ENCODE measurements around the gene SPAG16.

SPAG16 gene

DNA sequence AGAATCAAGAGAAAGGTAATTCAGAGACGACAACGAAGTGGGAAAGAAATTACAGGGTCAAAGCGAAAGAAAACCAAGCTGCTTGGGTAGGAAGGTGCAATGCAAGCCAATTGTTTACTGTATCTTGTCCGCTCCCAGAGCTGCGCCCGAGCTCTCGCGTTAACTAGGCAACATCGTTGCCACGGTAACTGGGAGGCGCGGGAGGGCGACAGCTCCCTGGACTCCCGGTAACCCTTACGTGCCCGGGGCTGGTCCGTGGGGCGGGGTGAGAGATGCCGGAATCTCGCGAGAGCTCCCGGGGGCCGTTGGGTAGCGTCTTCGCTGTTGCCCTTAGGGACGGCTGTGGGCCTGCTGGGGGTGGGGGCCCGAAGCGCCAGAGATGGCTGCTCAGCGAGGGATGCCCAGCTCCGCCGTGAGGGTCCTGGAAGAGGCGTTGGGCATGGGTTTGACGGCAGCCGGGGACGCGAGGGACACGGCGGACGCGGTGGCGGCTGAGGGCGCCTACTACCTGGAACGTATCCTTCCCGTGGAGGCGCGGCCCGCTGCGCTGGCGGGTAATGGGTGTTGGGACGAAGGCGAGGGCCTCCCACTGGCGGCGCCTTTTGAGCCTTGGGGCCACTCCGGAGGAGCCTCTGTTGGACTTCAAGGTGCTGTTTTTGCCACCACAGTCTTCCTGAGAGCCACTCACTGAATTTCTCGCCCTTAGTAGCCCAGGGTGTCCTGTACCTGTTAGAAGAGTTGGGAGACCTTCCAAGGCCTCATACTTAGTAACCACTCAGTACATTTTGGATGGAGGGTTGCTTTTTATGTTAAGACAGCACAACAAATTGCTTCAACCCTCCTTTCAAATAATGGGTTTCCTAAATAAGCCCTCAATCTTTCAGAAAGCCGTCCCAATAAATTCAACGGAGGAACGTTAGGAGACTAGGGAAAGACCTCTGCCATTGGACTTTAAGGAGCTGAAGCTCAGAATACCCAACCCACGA is at the start of gene SPAG16:
Gene SPAG16 (plus strand): TSS at position 360 of the 986 bp plus-strand sequence.
- DNase-seq: peak; percentile 97

DNA sequence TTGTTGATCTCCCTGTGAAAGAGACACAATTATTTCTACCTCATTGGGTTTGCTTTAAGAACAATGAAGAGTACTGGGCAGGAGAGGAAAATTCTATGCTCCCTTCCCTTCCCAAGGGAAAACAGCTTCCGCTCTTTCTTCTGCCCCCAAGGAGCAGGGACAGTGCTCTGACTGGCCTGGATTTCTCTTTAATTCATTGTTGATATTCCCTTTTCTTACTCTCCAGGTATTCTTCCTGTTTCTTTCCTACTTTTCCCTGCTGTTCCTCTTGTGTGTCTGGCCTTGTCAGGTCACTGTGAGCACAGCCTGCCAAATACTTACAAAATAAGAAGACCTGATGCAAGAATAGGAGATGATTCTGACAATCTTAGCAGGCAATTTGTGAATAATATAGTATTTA is 49.6 kb upstream of the SPAG16 start:
- DNase-seq: no peak

DNA sequence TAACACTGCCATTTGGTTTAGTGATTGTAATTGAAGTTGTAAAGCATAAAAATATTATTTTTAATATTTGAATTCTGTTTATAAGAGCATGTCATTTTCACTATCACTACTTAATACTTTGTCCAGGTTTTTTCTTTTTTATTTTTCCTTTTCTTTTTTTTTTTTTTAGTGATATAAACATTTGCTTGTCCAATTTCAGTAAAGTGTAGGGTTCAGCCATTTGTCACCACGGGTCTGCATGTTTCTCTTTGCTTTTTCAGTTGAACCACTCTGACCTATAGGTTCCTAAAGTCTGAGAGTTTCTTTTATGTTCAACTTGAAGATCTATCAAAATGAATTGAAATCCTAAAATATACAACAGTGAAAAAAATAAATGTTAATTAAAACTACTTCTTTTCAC is 48.5 kb upstream of the SPAG16 start:
- no peak for DNase-seq

DNA sequence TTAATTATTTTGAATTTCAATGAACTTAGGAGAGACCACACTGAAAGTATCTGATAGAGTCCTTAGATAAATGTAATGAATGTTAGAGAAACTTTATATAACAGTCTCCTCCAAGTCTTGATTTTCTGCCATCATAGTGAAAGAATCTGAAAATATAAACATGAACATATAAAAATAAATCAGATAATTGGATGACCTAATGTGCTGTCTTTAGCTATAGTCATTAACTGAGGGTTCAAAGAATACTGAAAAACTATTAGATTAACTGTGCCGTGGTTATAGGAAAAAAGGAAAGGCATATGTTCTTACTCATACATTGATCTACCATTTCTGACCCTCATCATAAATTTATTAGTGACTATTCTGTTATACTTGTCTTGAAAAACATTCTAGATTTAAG is 47.0 kb upstream of the SPAG16 start:
- no peak for DNase-seq

DNA sequence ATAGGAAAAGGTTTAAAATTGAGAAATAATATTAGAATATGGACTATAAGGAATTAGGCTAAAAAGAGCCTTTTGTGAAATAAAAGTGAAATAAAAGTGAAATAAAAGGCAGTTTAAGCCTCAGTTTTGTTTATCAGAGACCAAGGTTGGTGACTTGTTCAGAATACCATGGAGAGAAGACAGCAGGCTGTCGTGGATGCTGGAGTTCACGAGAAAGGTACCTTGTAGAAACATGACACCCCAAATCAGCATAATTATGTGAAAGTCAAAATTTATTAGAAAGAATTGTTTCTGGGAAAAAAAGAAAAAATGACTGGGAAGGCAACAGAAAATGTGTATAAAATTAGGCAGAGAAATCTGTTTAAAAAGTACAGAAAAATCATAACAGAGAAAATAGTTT is 46.5 kb upstream of the SPAG16 start:
- DNase-seq: no peak

DNA sequence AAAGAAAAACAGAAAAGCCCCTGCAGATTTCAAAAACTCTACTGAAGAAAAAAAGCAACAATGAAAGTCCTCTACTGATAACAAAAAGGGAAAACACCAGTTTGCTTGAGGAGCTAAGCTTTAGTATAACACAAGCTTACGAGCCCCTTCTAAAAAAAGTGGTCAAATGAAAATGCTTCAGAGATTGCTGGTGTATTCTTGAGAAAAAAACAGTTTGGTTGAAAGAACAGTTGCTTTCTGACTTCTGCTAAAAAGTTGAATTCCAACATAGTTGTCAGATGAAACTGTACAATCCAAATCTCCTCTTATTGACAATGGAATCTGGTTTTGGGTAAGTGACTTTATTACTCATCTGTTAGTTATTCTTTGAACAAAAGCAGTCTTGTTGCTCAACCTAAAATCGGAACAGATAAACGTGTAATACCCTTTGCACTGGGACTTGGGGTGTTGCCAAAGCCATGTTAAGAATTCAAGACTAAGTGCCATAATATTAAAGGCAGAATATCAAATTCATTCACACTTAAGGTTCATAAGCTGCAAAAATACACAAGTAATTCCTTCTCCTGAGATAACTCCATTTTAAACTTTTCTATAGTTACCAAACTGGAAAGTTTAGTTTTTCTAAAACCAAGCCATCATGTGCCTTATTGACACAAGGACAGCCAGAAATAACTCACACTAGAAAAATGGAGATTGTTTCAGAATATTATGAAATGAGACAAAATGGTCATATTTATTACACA is 45.3 kb upstream of the SPAG16 start:
- DNase-seq: no peak

DNA sequence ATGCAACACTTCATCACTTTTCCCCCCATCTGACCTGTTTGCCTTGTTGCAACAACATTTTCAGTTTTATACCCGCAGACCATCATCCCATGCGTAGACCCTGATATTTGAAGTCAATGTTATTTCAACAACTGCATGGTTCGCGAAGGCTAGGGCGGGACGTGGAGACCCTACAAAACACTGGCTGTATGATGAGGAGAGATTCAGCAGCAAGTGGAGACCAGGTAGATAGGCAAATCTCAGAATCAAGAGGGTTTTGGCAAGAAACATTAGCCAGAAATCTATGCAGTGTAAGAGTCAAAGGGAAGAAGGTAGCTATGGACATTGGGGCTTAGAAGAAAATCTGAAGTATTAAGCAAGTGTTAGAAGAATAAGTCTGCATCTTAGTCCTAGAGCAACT is 42.4 kb upstream of the SPAG16 start:
- DNase-seq: no peak

DNA sequence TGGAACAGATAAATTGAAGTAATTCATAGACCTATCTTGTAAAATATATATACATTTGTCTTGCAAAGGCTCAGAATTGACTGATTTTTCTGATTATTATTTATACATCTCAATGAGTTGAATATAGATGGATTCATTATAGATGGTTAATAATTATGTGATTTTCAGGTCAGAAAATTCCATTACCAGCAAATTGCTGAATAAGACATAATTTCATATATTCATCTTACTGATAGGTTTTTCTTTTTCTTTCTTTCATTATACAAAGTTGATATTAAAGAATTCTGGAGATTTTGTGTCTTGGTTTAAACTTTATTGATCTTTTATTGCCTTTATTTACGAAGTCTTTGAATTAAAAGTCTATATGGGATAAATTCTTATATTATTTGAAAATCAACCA is 41.6 kb upstream of the SPAG16 start:
- no peak for DNase-seq

DNA sequence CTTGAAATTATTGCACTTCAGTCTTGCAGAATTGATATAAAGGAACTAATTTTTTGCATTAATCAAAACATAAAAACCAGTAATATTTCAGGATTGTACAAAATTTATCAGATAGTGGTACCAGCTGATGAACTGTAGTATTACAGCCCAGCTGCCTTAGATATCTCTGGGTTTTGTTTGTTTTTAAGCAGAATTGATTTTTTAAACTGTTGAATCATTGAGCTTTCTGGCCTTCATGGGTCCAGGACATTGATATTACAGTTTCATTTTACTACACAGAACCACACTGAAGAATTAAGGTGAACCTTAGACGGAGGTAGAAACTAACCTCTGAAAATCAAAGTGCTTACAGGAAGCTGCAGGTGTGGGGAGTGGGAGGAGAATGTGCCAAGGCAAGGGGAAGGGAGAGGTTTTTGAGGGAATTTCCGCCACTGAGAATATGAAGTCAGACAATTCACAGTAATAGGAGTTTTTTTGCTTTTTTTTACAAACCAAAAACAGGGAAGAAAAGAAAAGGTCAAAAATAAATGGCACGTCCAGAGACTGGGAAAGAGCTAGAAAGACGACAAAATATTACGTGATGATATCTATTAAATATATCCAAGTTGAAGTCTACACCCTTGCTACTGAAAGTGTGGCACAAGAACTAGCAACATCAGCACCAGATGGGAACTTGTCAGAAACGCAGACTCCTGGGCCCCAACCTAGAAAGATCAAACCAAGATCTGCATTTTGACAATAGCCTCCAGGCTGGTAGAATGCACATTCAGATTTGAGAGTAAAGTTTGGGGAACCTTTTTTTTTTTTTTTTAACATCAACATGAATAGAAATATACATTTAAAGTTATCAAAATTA is 40.8 kb upstream of the SPAG16 start:
- no peak for DNase-seq

DNA sequence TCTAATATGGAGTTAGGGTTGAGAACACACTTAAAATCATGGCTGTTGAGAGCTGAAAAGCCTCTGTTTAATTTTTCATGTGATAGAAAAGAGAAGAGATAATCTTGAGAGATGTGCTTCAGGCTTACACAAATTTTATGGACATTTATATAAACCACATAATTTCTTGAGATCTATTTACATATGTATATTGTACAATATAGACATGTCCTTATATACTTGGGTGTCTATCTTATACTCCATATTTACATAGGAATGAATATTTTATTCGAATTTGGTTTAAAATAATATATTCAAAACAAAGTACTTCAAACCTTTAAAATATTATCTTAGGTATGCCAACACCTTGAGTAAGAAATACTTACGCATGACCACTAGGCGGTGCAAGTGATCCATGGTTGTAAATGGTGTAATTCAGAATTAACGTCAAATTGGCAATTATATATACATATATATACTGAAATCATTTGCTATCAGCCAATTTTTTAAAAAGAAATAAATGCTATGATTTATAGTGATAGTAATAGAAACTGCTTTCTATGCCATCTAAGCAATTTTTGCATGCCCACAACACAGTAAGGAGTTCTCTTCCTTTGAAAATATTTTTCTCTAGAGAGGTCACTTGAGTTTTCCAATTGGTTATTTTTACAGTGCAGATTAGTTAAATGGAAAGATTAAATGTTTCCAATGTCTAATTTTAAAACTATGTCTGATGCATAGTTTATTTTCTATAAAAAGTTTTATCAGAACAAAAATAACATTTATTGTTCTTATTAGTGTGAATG is 37.6 kb upstream of the SPAG16 start:
- DNase-seq: peak; percentile 57

DNA sequence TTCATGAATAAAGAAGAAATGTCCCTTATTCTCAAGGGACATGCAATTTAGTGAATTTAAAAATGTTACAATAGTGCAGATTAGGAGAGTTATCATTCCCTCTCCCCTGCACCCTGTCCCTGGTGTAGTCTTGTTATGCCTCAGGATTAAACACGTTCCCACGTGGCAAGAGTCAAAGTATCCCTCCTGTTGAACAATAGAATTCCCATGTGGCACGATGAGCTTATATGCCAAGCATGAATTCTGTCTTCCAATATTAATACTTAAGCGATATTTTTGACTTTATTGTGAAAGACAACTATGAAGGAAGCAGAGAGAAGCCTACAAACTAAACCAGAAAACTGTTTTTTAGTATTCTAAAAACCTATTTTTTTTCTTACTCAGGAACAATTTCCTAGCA is 36.7 kb upstream of the SPAG16 start:
- DNase-seq: no peak

DNA sequence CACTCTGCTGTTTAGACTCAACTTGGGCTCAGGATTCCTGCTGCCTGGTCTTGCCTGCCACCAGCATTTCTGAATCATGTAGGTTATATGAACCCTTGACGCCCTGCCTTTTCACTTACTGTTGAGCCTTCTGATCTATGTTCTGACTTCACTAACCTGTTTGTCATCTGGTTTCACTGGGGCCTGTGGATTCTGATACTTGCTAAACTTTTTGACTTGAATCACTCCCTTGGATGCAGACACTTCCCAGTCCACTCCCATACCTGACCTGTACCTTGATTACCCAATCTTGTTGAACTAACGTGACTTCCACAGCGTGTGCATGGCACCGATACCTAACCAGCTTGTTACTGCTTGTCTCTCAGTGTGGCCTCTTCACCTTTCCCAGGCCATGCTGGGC is 35.6 kb upstream of the SPAG16 start:
- no peak for DNase-seq

DNA sequence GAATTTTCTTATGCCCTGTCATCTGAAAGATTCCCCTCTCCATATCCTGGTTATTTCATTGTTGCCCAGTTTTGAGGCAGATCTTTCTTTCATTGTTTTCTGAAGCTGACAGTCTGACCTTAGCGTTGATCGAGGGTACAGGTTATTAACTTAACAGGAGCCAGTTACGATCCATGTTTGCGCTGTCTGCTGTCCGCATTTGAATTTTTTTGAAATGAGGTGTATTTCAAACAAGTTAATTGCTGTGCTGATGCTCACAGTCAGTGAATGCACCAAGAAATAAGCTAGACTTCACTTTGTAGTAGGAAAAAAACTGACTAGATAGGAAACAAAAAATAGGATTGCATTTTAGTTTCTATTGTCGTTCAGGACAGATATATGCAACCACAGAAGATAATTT is 34.8 kb upstream of the SPAG16 start:
- DNase-seq: no peak

DNA sequence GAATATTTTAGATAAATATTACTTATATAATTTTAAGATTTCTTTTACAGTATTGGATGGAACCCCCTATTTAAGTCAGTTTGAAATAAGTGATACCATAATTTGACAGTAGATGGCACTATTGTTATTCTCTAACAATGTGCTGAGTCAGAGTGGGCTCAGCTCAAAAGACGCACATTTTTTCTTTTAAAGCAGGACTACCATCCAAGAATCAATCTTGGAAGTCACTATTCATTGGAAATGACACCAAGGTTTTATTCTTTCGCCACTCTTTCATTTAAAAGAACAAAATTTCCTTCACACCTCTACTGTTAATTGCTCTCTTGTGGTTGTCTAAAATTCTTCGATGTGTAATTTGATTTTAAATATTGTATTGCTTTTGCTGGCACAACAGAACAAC is 32.6 kb upstream of the SPAG16 start:
- no peak for DNase-seq

DNA sequence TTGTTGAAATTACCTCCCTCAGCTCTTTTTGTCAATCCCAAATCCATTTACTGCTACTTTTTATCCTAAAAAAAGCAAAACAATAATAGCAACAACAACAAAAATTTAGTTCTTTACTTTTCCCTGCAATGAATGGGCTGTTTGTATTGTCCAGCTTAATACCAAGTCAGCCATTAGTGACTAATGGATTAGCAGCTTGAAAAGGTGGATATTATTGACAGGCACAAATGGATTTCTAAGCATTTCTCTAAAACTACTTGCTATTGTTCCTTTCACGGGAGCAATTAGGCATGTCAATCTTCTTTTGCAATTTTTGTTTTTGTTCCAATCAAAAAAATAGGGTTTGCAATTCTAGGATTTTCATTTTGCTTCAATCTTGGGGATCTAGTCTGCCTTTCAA is 32.1 kb upstream of the SPAG16 start:
- DNase-seq: no peak

DNA sequence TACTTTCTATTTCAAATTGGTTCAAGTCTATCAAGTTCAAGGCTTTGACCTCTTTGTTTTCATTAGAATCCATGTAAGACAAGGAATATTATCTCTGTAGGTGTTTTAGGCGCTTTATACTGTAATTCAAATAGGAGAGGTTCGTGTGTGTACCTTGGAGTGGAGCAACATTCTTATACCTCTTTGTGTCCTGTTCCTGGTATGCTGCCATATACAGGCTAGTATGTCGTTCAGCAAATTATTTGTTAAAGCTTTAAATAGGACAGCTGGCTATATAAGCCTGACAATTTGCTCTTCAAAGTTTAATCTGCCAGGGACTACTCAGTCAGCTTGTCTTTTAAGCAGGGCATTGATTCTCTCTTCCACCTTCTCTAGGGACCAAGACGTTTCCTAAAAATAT is 31.1 kb upstream of the SPAG16 start:
- DNase-seq: no peak

DNA sequence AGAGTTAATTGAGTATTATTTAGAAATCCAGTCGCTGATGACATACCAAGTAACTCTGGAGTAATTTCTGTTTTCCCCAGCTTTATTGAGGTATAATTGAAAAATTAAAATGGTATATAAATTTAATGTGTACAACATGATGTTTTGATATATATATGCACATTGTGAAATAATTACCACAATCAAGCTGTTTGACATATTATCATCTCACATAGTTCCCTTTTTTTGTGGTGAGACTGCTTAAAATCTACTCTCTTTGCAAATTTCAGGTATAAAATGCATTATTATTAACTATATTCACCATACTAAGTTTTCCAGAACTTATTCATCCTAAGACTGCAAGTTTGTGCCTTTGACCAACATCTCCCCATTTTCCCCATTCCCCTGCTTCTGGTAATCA is 25.0 kb upstream of the SPAG16 start:
- no peak for DNase-seq

DNA sequence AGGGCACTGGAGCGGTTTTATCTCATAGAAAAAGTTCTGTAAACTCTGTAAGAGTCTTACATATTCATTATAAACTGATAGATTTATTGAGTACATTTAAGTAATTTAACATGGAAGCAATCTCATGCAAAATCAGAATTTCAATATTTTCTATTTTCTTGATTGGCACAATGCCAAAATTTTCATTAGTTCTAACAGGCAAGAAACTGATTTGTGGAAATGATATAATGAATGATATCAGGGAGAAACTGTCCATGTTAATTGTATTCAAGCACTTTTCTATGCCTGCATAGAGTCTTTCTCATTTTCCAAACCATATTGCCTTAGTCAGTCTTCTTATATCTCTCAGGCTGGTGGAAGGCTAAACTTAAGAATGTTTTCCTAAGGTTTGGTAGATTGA is 23.0 kb upstream of the SPAG16 start:
- DNase-seq: no peak

DNA sequence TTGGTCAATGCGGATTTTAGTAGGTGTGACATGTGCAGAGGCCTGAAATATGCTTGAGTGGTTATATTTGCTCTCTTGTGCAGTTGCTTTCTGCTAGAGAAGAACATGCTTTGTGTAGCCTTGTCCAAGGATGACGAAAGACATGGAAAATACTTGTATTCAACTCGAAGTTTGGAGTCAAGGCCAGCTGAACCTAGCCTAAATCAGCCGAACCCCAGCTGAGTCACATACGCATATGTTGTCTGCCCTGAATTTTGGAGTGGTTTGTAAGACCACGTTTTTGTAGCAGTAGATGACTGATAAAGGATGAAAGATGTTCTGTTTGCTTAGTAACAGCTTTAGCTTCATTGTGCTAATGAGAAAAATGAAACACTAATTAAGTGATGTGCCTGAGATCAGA is 22.5 kb upstream of the SPAG16 start:
- no peak for DNase-seq

DNA sequence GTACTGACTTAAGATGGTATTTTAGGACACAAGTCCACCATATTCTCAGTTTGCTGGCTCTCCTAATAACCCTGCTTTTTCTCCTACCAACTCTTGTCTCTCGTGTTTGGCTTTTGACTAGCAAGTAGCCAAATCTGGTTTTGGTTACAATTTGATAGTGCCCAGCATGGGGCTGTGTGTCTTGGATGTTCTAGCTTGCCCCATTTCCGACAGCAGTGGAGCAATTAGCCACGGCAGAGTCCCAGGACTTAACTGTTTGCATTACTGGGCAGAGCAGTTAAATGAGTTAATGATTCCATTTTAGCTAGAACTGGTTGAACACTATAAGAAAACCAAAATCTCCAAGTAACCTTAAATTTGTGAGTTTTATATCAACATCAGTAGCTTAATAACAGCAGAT is 18.6 kb upstream of the SPAG16 start:
- DNase-seq: no peak

DNA sequence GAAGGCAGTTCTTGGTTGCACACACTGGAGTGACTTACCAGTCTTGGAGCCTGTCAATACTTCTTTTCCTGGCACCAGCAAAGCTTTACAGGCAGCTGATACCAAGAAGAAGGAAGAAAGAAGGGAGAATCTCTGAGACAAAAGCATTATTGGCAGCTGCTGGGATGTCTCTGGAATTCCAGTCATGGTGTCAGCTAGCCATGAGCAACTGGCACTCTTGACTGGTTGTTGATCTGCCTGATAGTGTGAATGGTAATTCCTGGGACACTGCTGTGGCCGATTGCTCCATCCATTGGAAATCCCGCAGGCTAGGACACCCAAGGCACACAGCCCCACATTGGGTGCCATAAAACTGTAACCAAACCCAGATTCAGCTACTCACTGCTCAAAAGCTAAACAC is 17.8 kb upstream of the SPAG16 start:
- no peak for DNase-seq

DNA sequence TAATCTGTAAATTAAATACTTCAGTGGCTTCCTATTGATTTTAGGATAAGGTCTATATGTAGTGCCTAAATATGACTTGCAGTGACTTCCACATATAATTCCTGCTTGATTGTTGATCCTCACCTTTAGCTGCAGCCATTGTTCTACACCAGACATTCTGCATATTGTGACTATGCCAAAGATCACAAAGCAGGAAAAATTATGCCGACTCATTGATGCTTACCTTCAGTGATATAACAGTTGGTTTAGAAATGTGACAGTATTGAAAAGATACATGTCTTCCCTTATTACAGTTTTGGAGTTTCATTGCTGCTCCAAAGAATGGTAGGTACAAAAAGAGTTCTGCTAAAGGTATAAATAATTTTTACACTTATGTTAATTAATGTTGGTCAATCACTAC is 12.3 kb upstream of the SPAG16 start:
- no peak for DNase-seq

DNA sequence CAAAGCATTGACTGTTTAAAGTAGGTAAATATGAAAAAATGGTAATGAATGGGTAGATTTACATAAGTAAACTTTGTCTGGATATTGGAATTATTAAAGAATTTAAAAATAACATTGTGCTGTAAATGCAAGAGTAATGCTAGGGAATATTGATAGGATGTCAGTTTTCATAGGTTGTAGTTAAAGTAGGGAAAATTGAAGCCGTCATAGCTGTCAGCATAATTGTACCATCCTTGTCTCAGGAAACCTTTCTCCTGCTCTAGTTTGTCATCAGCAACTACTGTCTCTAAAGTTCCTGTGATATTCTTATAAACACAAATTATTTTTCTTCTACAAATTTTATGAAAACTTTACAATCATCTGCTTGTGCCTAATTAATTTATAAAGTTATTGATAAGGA is 10.1 kb upstream of the SPAG16 start:
- no peak for DNase-seq
